ENCODE data around the gene GRIN2C. TPM values are rescaled to one million over a fixed set of nuclear protein-coding genes. Genes with fewer than 3 reads are reported as not detected.

The GRIN2C gene
- total RNA-seq, 4 donors from 2014 or later: 0.49 to 0.55 TPM; not detected in 2

DNA sequence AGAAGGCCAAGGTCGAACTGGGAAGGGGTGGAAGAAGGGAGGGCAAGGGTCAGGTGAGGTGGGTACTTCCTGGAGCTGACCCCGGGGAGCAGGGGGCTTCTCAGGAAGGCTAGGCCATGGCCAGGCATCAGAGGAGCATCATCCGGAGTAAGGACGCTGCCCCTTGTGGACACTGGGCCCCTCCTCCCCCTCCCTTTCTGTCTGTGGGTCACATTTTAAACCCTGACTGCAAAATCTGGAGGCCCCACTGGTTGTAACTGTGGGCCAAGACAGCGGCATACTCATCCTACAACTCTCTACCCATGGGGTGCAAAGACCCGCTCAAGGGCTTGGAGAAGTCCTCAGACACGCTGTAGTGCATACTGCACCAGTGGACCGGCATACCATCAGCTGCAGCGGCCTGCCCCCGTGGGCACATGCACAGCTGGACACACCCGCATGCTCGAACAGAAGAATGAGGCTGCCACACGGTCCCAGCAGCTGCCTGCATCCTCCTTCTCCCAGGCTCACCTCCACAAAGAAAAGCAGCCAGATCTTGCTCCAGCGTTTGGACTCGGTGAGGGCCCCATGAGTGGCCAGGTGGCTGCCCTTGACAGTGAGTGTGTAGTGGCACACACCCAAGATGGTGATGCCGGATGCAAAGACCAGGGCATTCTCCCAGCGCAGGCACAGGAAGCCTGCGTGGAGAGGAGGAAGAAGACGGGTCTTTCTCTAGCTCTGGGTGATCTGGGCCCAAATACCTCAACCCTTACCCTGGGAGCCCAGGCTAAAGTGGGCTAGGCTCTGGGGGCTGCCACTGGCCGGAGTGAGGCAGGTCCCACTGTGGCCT lies 32.5 kb upstream of the GRIN2C start:
- 70 to 74% methylated on average over 15 to 20 of the region's 20 CpGs for WGBS, 2 donors
- H3K4me3 ChIP-seq (ENCODE audit: low read depth, poor library complexity, severe bottlenecking): no peak overlapping the region
- intact Hi-C loops (cut with DNase I; ENCODE audit: low total_unique reads): no loop called here
- no peak for TF ChIP-seq POLR2A (IDR thresholded peaks at IDR 0.05)
- TF ChIP-seq, protein P1, sequence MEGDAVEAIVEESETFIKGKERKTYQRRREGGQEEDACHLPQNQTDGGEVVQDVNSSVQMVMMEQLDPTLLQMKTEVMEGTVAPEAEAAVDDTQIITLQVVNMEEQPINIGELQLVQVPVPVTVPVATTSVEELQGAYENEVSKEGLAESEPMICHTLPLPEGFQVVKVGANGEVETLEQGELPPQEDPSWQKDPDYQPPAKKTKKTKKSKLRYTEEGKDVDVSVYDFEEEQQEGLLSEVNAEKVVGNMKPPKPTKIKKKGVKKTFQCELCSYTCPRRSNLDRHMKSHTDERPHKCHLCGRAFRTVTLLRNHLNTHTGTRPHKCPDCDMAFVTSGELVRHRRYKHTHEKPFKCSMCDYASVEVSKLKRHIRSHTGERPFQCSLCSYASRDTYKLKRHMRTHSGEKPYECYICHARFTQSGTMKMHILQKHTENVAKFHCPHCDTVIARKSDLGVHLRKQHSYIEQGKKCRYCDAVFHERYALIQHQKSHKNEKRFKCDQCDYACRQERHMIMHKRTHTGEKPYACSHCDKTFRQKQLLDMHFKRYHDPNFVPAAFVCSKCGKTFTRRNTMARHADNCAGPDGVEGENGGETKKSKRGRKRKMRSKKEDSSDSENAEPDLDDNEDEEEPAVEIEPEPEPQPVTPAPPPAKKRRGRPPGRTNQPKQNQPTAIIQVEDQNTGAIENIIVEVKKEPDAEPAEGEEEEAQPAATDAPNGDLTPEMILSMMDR (IDR thresholded peaks at IDR 0.05): no peak
- DNase-seq (ENCODE audit: low spot score in 2 of 2): no peak

DNA sequence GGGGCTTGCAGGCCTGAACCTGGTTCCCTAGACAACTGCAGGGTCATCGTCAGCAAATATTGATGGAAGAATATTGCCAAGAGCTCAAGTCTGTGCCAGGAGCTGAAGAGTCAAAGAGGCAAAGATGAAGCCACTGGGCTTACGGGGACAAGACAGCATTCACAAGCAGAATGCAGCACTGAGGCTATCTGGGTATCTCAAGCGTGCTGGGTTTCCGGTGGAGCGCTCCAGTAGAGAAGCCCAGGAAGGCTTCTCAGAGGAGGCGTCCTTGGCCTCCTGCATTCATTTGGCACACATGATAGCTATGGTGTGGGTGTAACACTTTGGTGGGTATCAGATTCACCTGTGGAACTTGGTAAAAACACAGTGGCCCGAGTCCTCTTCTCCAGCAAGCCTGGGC lies 30.9 kb upstream of the GRIN2C start:
- DNase-seq (ENCODE audit: low spot score in 2 of 2): no peak
- H3K4me3 ChIP-seq (ENCODE audit: low read depth, poor library complexity, severe bottlenecking): no peak overlapping the region
- TF ChIP-seq POLR2A (IDR thresholded peaks at IDR 0.05): no peak
- TF ChIP-seq, protein P1 (IDR thresholded peaks at IDR 0.05): no peak
- intact Hi-C loops (cut with DNase I; ENCODE audit: low total_unique reads): no loop called here
- 91 to 93% methylated on average over 7 of the region's 7 CpGs for whole genome bisulfite sequencing, 2 donors

DNA sequence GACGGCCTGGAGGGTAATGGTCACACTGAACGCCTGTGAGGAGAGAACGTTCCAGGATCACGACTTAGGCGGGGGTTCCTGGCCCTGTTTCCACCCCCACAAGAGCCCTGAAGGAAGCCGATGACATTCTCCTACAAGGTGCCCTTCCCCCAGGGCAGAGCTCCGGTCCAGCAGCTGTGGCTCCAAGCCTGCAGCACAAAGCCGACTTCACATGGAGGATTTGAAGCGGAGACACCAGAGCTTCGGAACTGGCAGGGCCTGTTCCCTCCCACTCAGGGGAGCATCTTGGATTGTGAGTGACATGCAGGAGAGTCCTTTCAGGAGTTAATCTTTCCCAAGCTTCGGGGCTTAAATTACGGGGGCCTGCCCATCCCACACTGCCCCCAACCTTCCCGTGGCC lies 28.8 kb upstream of the GRIN2C start:
- no peak overlapping the region for H3K4me3 ChIP-seq (ENCODE audit: low read depth, poor library complexity, severe bottlenecking)
- intact Hi-C loops (cut with DNase I; ENCODE audit: low total_unique reads): no loop called here
- no peak for TF ChIP-seq POLR2A (IDR thresholded peaks at IDR 0.05)
- TF ChIP-seq, protein P1 (IDR thresholded peaks at IDR 0.05): no peak
- 54 to 57% methylated on average over 13 of the region's 13 CpGs for WGBS, 2 donors
- no peak for DNase-seq (ENCODE audit: low spot score in 2 of 2)

DNA sequence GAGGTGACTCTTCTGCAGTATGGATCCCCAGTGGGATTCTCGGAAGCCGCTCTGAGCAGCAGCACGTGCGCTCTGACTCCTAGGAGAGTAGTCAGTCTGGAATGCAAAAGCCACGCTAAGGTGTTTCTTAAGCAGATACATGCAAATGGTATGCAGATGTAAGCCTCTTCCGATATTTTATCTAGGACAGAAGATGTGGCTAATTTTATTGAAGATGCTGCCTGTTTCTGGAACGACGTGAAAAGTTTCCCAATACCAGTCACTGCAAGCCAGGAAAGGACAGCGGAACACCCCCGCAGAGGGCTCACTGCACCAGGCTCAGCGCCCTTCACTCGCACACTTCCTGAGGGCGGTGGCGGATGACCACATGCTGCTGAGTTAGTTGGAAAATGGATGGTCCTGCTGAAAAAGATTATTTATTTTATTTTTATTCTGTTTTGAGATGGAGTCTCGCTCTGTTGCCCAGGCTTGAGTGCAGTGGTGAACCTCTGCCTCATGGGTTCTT lies 23.6 kb upstream of the GRIN2C start:
- no peak for DNase-seq (ENCODE audit: low spot score in 2 of 2)
- H3K4me3 ChIP-seq (ENCODE audit: low read depth, poor library complexity, severe bottlenecking): no peak overlapping the region
- intact Hi-C loops (cut with DNase I; ENCODE audit: low total_unique reads): no loop called here
- no peak for TF ChIP-seq POLR2A (IDR thresholded peaks at IDR 0.05)
- TF ChIP-seq, protein P1 (IDR thresholded peaks at IDR 0.05): no peak
- WGBS, 2 donors: 64 to 73% methylated on average over 15 of the region's 15 CpGs

DNA sequence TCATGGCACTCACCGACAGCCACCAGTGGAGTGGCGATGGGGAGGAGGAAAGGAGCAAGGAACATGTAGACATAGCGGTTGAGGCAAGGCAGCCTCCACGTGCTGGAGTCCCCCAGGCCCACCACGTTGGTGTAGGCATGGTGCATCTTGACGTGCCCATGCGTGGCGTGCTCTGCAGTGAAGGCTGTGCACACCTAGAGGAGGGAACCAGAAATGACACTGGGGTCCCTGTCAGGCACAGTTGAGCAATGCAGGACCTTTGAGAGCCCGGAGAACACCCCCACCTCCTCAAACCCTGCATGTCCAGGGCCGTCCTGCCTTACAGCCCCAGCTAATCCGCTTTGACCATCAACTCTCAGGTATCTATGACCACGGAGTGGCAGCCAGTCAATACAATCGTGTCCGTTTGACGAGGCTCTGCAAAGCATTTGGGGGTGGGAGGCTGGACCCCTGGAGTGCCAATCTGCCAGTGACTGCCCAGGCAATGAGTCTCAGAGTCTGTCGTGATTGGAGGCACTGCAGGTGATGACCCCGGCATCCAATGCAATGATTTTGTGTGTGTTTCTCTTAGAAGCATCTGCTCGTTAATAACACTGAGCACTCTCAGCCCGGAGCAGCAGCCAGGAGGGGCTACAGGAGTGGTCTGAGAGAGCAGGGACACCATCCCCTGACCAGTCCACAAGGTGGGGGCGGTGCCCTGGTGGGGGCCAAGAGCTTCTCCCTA lies 23.0 kb upstream of the GRIN2C start:
- H3K4me3 ChIP-seq (ENCODE audit: low read depth, poor library complexity, severe bottlenecking): no peak overlapping the region
- 70 to 75% methylated on average over 17 to 20 of the region's 20 CpGs for WGBS, 2 donors
- intact Hi-C loops (cut with DNase I; ENCODE audit: low total_unique reads): no loop called here
- no peak for TF ChIP-seq POLR2A (IDR thresholded peaks at IDR 0.05)
- TF ChIP-seq, protein P1 (IDR thresholded peaks at IDR 0.05): no peak
- DNase-seq (ENCODE audit: low spot score in 2 of 2): no peak
